ENCODE results near the gene CCR4.

Gene CCR4

DNA sequence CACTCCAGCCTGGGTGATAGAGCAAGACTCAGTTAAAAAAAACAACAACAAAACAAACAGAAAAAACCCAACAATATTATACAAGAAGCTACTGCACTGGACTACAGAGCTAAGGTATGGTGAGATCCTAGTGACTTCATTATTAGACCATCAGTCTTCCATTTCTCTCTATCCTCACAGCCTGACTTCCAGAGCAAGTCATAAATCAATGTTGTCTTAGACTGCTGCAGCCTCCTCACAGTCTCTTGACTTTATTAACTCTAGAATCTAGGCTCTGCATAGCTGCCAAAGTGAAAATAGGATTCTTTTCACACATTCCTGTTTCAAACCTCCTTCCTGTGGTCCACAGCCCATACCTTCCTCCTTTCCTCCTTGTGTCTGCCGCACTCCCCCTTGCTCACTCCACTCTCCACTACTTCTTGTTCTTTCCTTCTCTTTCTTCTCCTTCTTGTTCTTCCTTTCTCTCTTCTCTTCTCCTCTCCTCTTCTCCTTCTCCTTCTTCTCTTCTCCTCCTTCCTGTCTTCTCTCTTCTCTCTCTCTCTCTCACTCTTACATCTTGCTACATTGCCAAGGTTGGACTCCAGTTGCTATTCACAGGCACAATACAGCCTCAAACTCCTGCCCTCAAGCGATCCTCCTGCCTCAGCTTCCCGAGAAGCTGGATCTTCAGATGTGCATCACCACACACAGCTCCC, 49.4 kb downstream of the CCR4 start:
- Histone ChIP-seq H3K27ac (ENCODE audit: low read depth, low read length) (no peak overlapping the region), H2AFZ (ENCODE audit: low read length, unreplicated experiment) (no peak overlapping the region), H3K36me3 (ENCODE audit: insufficient read depth, low read length) (peaks cover 15% of the 10 kb centered on the region), H3K79me2 (ENCODE audit: control insufficient read depth, insufficient read depth, low read length, unreplicated experiment) (no peaks in the 10 kb centered on the region), H3K4me1 (ENCODE audit: control insufficient read depth, insufficient read depth, low read length, unreplicated experiment) (no peaks in the 10 kb centered on the region), H3K27me3 (ENCODE audit: insufficient read depth, low read length) (no peaks in the 10 kb centered on the region), H3K4me3 (ENCODE audit: low read depth, low read length) (no peak overlapping the region)

DNA sequence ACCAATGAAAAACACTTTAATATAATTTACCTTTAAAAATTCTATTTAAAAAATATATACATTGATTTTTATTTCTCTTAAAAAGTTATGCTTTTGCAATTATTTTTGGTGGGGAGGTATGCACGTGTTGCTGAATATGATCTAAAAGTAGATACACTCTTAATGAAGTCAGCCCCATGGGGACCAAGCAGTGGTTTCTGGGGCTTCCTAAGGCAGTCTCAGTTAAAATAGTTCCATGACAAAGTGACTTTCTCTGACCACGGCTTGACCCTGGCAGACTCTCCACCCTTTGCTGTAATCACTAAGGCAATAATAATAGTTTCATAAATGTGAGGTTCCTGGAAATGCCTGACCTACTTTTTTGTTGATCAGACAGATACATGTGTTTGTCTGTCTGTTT, 50.4 kb downstream of the CCR4 start:
- no peak overlapping the region for H3K4me3 ChIP-seq (ENCODE audit: low read depth, low read length)
- H3K27ac ChIP-seq (ENCODE audit: low read depth, low read length) = no peak overlapping the region
- H3K27me3 ChIP-seq (ENCODE audit: insufficient read depth, low read length) = no peaks in the 10 kb centered on the region
- H3K4me1 ChIP-seq (ENCODE audit: control insufficient read depth, insufficient read depth, low read length, unreplicated experiment) = no peaks in the 10 kb centered on the region
- no peaks in the 10 kb centered on the region for H3K79me2 ChIP-seq (ENCODE audit: control insufficient read depth, insufficient read depth, low read length, unreplicated experiment)
- peaks cover 11% of the 10 kb centered on the region for H3K36me3 ChIP-seq (ENCODE audit: insufficient read depth, low read length)
- H2AFZ ChIP-seq (ENCODE audit: low read length, unreplicated experiment) = no peak overlapping the region

DNA sequence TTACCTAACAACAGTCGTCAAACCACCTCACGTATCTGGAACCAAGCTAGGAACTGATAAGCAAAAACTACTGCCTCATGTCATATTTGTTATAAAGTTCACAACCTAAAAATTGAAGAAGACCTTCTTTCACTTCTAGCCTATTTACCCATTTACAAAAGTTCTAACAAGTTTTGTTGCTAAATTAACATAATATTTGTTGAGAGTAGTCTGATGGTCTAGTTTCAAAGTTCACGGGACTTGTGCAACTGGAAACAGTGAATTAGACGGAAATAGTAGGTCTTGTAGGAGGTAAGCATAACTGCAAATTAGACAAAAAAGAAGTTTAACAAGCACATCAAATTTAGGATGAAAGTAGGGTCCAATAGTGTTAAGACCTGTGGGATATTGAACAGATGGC, 51.9 kb downstream of the CCR4 start:
- Histone ChIP-seq H2AFZ (ENCODE audit: low read length, unreplicated experiment) (no peak overlapping the region), H3K4me1 (ENCODE audit: control insufficient read depth, insufficient read depth, low read length, unreplicated experiment) (no peaks in the 10 kb centered on the region), H3K79me2 (ENCODE audit: control insufficient read depth, insufficient read depth, low read length, unreplicated experiment) (no peaks in the 10 kb centered on the region), H3K4me3 (ENCODE audit: low read depth, low read length) (no peak overlapping the region), H3K36me3 (ENCODE audit: insufficient read depth, low read length) (peaks cover 19% of the 10 kb centered on the region), H3K27me3 (ENCODE audit: insufficient read depth, low read length) (no peaks in the 10 kb centered on the region), H3K27ac (ENCODE audit: low read depth, low read length) (no peak overlapping the region)

DNA sequence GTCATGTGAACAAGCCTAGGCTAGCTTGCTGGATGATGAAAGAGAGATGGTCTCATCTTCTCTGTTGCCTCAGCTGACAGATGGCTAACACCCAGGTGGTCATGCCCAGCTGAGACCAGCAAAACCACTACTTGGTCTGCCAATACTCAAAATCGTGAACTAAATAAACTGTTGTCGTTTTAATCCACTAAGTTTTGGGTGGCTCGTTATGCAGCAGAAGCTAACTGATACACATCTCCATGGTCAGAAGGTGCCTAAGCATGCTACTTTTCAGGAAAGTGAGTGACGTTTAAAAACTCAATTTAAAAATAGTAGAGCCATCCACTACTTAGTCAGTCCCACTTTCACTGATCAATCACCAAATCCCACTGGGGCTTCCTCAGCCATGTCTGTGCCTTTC, 52.8 kb downstream of the CCR4 start:
- H3K36me3 ChIP-seq (ENCODE audit: insufficient read depth, low read length) = peaks cover 19% of the 10 kb centered on the region
- no peak overlapping the region for H2AFZ ChIP-seq (ENCODE audit: low read length, unreplicated experiment)
- H3K4me1 ChIP-seq (ENCODE audit: control insufficient read depth, insufficient read depth, low read length, unreplicated experiment) = no peaks in the 10 kb centered on the region
- no peak overlapping the region for H3K27ac ChIP-seq (ENCODE audit: low read depth, low read length)
- no peaks in the 10 kb centered on the region for H3K27me3 ChIP-seq (ENCODE audit: insufficient read depth, low read length)
- H3K4me3 ChIP-seq (ENCODE audit: low read depth, low read length) = no peak overlapping the region
- H3K79me2 ChIP-seq (ENCODE audit: control insufficient read depth, insufficient read depth, low read length, unreplicated experiment) = no peaks in the 10 kb centered on the region

DNA sequence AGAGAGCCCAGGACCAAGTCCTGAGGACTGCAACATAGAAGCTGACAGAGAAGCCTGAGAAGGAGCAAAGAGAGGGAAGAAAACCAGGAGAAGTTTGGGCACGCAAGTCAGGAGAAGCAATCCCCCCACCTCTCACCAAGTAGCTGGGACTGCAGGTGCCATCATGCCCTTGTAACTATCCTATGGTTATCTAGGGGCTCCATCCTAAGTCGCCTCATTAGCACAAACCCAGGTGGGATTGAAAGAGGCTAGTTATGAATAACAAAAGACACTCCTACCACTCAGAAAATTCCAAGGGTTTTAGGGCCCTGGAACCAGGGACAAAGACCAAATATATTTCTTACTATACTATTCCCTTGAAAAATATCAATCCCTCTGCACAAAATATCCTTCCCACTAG, 53.5 kb downstream of the CCR4 start:
- H3K4me1 ChIP-seq (ENCODE audit: control insufficient read depth, insufficient read depth, low read length, unreplicated experiment) = no peaks in the 10 kb centered on the region
- H3K79me2 ChIP-seq (ENCODE audit: control insufficient read depth, insufficient read depth, low read length, unreplicated experiment) = no peaks in the 10 kb centered on the region
- H2AFZ ChIP-seq (ENCODE audit: low read length, unreplicated experiment) = no peak overlapping the region
- H3K27ac ChIP-seq (ENCODE audit: low read depth, low read length) = no peak overlapping the region
- peaks cover 26% of the 10 kb centered on the region for H3K36me3 ChIP-seq (ENCODE audit: insufficient read depth, low read length)
- H3K27me3 ChIP-seq (ENCODE audit: insufficient read depth, low read length) = no peaks in the 10 kb centered on the region
- H3K4me3 ChIP-seq (ENCODE audit: low read depth, low read length) = no peak overlapping the region
